Activated T-cell treated with anti-CD3 and anti-CD28 coated beads for 24 hours (primary cell): ENCODE data around the gene VWA5B1.

Source experiments
- DNase-seq: peaks from one replicate; pipeline ENCODE4 v3.0.0-alpha.2; 2020; ENCODE audit warnings: low read depth

VWA5B1 gene

DNA sequence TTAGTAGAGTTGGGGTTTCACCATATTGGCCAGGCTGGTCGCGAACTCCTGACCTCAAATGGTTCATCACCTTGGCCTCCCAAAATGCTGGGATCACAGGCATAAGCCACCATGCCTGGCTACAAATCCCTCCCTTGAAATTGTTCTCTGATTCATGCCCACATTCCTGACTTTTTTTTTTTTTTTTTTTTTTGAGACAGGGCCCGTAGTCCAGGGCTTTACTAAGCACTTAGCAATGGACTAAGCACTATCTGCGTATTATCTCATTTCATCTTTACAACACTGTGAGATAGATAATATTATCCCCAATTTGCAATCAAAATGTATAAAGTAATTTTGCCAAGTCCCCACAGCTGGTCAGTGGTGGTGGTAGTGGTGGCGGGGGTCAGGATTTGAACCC lies 58.9 kb downstream of the VWA5B1 start:
- DNase-seq = no peak

DNA sequence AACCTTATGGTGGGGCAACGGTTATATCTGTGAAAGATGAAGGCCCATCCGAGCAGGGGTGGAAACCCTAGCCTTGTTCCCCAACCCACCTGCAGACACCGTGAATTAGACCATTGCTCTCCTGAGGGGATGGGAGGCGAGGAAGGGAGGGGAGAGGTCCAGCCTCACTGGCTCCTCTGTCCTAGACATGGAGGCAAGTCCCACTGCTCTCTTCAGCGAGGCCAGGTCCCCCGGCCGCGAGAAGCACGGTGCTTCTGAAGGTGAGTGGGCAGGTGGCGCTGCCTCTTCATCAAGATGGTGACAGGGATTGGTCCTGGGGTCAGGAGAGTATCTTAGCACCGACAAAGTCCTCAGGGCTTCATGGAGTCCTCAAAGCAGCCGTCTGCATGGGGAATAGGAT lies 59.3 kb downstream of the VWA5B1 start:
- DNase-seq = no peak

DNA sequence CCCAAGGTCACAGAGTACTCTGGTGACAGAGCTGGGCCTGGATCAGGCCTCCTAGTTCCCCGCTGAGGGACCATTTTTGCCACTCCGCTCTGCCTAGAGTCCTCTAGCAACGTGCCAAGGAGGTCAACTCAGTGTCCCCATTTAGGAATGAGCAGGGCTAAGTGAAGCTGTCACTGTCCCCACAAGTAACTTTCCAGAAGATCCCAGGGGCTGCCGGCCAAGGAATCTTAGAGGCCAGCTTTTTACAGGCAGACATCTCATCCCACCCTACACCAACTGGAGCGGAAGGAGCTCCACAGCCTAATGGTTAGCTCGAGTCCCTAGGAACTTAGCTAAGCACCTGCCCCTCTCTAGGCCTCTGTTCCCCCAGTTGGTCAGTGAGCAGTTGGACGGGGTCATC lies 59.7 kb downstream of the VWA5B1 start:
- DNase-seq = no peak

DNA sequence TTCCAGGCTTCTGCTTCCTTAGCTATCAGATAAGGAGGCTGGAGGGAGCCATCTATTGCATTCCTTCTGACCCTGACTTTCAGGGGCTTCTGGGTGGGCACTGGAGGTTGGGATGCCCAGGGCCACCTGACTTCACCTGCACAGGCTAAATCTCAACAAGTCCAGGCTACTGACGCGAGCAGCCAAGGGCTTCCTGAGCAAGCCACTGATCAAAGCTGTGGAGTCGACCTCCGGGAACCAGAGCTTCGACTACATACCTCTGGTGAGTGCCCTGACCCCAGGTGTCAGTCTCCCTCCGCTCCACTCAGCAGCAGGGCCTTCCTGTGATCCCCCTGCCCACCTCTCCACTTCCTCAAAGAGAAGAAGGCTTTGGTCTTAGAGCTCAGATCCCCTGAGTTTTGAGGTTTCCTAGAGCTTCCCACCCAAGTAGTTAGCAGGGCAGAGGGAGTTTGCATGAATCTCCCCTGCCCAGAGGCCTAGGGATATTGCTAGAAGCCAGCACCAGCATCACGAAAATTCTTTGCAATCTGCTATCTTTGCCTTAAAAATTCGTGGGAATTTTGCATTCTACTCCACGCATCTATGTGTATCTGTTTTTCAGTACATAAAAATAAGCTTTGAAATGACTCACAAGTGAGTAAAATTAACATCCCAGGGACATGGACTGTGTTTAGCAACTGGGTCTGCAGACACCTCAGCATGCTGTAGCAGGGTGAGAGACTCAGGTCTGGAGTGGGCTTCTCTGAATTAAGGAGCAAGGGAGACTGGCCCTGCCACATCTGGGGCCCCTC lies 61.4 kb downstream of the VWA5B1 start:
- no peak for DNase-seq

DNA sequence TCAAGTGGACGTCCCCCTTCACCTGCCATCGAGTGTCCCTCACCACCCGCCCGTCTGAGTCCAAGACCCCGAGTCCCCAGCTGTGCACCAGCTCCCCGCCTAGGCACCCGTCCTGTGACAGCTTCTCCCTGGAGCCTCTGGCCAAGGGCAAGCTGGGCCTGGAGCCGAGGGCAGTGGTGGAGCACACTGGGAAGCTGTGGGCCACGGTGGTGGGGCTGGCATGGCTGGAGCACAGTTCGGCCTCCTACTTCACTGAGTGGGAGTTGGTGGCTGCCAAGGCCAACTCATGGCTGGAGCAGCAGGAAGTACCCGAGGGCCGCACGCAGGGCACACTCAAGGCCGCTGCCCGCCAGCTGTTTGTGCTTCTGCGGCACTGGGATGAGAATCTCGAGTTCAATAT lies 63.2 kb downstream of the VWA5B1 start:
- DNase-seq = no peak

DNA sequence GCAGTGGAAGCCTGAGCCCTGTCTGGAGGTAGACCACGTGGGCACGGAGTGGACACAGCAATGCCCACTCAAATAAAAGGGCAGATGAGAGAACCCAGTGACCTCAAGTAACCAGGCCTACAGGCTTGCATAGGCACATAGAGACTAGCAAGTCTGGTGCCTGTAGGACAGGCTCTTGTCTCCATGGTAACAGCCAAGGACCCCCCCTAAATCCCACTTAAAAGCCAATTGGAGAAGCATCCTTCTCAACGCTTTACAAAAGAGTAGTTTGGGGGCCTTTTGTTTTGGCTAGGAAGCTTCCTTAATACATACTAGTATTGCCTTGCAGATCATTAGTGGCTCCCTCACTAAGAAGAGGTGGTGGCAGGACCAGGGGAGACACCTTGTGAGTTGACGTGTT lies 63.9 kb downstream of the VWA5B1 start:
- DNase-seq = no peak

DNA sequence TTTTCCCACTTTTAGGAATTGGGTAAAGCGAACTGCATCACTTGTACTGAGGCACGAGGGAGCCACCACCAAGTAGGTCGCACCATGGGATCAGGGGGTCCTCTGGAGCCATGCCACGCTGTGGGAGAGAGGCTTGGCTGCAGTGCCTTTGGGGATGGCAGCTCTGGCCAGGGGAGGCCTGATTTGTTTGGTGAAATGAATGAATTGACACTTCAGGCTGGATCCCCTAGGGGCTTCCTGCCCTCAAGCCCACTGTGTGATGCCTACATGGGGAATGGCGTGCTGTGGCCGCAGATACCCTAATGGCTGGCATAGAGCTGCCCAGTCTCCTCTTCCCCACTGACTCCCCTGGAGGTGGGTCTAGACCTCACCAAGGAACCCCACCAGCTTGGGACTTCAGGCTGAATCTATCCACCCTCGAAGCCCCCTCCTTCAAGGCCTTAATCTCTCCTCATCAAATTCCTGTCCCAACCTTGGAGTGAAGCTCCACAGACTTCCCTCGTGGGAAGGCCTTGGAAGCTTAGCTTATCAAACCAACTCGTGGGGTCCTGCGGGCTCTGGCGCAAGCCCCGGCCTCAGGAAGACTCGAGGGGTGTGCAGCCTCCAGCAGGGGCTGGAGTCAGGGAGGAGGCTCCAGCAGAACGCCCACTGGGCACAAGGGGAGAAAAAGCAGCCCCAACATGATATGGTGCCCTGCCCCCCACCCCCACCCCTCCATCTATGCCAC lies 64.6 kb downstream of the VWA5B1 start:
- no peak for DNase-seq

DNA sequence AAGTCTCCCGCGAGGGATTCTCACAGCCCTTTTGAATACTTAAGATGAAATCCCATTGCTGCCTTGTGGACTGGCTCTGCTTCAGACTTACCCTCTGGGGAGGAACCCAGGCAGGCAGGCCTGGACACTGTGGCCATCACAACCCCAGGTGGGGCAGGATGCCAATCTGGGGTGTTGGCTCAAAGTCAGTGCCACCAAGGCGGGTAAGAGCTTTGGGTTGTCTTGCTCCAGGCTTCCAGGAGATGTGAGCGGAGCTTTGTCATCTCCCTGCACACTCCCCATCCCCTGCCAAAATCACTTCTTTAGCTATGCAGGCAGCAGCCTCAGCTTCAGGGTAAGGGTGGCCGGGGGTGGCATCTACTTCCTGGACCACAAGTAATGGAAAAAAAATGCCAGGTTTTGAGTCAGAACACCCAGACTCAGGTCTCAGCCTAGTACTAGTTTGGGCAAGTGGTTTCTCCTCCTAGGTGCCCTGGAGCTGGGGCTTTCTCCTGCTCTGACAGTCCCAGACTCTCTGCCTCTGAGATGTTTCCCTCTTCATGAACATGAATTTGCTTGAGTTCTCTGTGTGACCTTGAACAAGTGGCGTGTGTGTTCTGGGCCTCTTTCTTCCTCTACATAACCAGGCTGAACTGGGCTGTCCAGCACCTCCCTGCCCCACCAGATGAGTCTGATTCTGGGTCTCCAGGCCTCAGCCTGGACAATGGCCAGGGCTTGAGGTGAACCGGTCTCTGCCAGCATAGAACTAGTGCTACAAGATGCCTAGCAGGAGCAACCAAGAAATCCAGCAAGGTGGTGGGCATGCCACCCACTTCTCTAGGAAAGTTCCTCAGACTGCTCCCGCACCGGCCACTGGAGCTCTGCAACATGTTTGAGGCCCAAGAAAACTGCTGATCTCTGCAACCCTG lies 65.4 kb downstream of the VWA5B1 start:
- DNase-seq = no peak

DNA sequence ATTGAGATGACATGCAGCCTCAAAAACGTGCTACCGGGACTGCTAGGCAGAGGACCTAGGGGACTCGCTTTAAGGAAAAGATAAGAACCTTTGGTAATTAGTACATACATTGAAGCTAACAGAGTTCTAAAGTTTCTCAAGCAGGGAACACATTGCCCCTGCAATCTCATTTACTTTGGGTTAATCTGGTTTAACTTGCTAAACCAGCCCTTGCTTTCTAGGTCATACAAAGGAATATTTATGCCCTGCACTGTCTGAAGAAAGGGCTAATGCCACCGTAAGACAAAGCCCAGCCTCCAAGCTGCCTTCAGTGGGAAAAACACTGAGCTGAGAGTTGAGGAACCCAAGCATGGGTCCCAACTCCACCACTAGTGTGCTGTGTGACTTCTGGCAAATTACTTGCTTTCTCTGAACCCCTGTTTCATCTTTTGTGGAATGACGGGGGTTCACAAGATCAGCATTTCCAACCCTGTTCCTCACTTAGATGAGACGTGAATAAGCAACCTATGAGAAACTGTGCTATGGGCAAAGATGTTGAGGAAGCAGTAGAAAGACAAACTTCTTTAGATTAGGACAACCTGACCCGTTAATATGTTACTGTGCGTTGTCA lies 66.3 kb downstream of the VWA5B1 start:
- no peak for DNase-seq

DNA sequence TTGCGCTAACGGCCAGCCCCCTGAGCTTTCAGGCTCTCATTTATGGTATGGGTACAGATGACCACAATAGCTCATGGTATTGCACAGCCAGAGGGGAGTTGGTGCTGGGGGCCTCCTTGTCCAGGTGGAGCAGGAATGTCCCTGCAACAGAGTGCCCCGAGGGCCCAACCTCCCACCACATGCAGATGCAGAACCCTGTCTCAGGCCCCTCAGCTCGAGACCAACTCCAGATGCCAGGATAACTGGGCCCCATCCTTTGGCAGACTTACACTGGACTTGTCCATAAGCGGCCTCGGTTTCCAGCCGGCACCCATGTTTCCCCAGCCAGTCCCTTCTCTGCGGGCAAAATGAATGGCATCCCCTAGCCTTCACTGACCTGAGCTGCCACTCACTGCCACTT lies 67.1 kb downstream of the VWA5B1 start:
- DNase-seq = no peak

DNA sequence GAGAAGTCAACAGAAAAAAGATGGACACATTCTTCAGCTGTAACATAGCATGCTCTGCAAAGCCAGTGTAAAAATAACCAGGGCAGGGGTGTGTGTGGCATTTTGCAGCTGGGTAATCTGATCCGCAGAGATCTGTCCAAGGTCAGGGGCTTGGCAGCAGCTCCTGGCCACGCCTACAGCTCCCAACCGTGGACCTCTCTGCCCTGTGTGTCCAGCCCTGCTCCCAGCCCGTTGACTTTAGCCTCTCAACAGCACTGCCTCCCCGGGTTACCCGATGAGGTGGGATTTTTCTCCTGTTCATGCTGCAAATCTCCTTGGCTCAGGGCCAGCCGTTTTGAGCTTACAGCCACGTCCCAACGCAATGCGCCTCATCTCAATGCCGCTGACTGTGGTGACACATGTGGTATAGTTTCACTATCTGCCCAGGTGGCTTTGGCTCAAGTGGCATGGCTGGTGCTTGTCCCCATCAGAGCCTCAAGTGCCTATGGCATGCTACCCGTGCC lies 68.1 kb downstream of the VWA5B1 start:
- DNase-seq = no peak

DNA sequence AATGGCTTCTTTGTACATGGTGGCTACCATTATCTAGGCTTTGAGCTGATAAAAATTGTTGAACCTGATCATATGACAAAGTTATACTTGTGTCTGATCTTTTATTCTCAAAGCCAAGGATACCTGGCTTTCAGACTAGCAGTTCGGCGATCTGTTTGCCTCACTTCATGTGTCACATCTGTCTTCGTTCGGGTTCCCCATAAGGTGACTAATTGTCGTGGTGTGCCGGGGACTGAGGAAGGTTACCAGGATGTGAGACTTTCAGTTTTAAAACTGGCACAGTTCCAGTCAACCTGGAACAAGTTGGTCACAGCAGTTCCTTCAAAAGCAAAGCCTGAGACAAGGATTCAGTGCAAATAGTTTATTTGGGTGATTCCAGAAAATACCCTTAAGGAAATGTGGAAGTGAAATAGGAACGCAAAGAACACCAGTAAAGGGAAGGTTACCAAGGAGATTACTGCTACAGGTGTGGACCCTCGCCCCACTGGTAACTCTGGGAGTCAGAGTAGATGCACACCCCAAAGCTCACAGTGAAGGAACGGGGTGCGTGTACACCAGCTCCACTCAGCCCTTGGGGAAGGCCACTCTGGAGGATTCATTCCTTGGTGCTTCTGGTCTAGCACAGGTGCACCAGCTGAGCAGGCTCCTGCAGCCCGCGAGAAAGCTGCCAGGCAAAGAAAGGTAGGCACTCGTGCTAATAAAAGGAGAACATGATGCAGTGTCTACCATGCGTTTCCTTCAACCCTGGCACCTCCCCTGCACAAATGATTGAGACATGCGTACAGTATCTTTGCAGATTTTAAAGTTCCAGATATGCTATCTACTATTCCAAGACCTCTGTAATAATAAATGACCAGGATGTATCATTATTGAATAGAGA lies 69.0 kb downstream of the VWA5B1 start:
- DNase-seq = peak; percentile 58

DNA sequence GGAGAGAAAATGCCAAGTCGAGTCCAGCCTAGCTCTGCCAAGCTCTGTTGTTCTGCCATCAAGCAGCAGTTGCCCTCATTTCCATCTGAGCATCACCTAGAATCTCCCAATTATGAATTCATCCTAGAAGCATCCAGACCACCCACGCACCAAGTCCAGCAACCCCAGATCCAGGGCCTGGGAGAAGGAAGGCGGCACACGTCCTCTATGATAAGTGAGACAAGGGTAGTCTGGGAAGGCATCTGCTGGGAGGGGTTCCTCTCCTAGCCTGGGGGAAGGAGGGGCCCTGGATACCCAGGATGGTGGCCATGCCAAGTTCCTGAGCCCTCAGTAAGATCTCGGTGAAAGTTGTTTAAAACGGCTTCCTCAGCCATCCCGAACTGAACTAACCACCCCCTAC lies 70.7 kb downstream of the VWA5B1 start:
- DNase-seq = no peak

DNA sequence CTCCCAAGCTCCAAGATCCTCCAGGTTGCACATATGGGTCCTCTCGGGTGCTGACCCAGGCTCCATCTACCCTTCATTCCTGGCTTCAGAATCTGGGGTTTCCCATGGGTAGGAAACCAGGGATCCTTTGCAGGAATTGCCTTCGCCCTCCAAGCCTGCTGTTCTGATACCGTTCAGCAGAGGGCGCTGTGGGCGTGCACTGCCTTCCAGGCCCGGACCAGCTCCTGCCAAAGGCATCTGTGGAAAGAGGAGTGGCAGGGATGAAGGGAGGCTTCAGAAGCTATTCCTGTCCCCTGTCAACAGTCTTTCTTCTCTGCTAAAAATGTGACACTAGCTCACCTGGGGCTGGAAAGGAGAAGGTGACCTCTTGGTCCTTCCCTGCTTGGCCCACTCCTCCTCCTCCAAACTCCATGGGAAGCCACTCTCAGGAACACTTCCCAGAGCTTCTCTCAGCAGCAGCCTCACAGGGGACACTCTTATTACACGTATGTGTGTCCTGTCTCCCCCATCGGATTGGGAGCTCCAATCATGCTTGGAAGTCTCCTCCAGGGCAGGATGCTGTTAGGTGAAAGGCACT lies 71.2 kb downstream of the VWA5B1 start:
- DNase-seq = no peak

DNA sequence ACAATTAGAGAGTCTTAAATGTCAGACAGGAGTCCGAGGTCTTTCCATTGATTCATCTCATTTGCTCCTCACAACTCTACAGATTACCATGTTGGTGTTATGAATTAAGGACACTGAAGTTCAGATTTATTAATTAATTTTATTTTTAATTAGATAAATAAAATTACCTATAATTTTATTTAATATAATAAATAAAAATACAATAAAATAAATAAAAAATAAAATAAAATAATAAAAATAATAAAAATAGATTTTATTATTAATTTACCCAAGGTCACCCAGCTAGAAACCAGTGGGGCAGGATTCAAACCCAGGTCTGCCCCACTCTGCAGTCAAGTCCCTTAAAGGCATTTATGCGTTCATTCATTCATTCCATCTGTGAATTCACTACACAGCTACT lies 72.2 kb downstream of the VWA5B1 start:
- no peak for DNase-seq

DNA sequence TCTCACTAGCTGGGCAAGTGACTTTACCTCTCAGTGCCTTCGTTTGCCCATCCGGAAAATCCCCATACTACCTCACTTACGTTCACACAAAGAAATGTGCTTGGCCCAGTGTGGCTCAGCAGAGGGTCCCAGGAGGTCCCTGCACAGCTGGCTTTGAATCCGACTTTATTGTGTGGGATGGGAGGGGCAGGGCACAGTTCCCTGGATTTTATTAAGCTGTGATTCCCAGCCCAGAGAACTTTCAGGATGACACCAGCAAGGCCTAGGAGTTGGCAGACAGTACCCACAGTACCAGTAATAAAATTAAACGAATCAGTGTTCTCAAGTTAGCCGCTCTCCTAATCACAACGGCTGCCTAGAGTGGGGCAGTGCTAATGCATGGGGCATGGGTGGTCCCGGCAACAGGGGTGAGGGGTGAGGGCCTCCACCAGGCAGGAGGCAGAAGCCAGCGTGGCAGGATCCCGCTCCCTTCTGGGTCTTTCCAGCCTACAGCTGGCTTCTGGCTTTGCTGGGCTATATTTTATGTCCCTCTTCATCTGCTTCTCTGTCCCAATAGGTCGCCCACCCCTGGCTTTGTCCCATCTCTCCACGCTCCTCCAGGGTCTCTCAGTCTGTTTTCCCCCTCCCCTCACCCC lies 74.9 kb downstream of the VWA5B1 start:
- no peak for DNase-seq

DNA sequence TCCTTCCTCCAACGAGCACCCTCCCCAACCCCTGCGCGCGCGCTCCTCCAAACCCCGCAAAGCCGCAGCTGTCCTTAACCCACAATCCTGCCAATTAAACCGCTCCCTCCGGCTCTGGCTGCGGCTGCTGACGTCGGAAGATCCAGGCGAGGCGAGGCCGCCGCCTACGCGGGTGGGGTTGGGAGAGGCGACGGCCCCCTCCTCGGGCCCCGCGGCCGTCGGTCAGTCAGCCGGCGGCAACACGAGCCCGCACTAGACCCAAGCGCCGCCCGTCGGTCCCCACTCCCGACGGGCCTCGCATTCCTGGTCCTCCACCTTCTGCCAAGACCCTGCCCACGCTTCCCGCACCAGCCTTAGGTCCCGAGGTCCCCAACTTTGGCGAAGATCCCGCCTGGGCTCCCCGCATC lies 75.4 kb downstream of the VWA5B1 start:
- DNase-seq = no peak

DNA sequence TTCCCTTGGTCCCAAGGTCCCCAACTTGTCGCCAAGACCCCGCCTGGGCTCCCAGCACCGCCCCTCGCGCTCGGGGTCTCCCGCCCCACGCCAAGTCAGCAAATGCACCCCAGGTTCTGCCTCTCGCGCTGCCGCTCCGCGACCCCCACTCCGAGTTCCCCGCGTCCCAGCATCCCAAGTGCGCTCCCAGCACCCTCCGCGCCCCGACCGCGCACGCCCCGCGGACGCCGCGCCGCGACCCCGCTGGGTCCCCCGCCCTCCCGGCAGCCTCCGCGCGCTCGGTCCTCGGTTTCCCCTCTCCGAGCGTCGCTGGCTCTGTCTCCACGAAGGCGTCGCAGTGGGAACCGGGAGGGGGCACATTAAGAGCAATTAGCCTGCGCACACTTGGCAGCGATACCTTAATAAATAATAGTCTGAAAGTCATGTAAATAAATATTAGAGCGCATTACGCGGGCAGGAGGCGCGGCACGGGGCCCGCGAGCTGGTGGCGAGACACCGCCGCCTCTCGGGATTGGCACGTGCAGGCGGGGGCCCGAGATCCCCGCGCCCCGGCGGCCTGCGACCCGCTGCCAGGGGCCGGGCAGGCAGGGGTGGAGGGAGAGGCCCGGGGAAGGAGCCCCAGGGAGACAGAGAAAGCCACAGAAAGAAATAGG lies 75.9 kb downstream of the VWA5B1 start:
- no peak for DNase-seq

DNA sequence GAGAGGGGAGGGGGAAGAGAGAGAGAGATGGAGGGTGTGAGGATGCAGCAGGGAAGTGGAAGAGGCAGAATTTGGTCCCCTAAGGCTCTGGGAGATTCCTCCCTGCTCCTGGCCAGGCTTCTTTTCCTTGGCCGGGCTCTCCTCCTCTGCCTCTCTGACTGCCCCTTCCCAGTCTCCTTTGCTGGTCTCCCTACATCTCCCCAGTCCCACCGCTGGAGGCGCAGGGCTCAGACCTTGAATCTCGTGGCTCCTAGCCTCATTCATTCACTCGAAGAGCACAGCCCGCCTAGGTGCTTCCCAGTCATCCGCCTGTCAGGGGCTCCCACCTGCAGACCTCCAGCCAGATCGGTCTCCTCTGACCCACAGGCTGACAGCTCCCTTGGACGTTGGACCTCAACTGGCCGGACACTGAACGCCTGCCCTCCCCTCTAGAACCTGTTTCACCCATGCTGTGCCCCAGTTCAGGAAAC lies 76.5 kb downstream of the VWA5B1 start:
- no peak for DNase-seq

DNA sequence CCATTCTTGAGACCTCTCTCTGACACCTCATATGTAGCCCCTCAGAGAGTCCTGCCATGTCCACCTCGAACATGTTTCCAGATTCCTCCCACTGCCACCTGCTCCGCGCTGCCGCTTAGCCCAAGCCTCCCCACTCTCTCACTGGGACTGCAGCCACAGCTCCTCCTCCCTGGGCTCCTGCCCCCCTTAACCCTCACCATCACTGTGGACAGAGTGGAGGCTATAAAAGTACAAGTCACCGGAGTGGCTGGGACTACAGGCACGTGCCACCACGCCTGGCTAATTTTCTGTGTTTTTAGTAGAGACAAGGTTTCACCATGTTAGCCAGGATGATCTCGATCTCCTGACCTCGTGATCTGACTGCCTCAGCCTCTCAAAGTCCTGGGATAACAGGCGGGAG lies 77.0 kb downstream of the VWA5B1 start:
- DNase-seq = no peak
